ENCODE measurements around the gene SLC25A25.

- TF ChIP-seq POLR2AphosphoS5 (IDR thresholded peaks at IDR 0.05; ENCODE audit: low read depth, low read length) (no peak), POLR2A (IDR thresholded peaks at IDR 0.05; ENCODE audit: low read depth, low read length) (no peak), TAF1 (IDR thresholded peaks at IDR 0.05; ENCODE audit: low read depth, low read length) (no peak)
Observed at GRCh38 chr9:128026255-128026772, 41.7 kb upstream of the SLC25A25 start.

Data from GM12891 (cell line).